ENCODE results near the gene PLCG2.

- TF ChIP-seq CTCF (IDR thresholded peaks at IDR 0.05; ENCODE audit: low read depth, low read length): no peak
- TF ChIP-seq EZH2phosphoT487 (IDR thresholded peaks at IDR 0.05; ENCODE audit: low read depth): no peak
Measured at GRCh38 chr16:81740169-81740568, 38.9 kb upstream of the PLCG2 start.

All from OCI-LY3 (cell line).